Measurements from ENCODE around the gene CETN3.
"Not testable (repeated sequence)": the region's sequence is repeated elsewhere in the genome, so short reads cannot be mapped to it uniquely, and the experiment has no call there.

CETN3 gene

GRCh38 chr5:90384389-90384788 lies 25.2 kb downstream of the CETN3 start:
- no peak for TF ChIP-seq CTCF (IDR thresholded peaks at IDR 0.05)
- Histone ChIP-seq H3K27me3 (no peaks in the 10 kb centered on the region), H3K4me1 (no peaks in the 10 kb centered on the region), H3K27ac (no peak overlapping the region), H3K36me3 (no peaks in the 10 kb centered on the region), H3K9me3 (no peaks in the 10 kb centered on the region), H3K4me3 (no peak overlapping the region)
- no peak for DNase-seq
- intact Hi-C loops (cut with DNase I; ENCODE audit: low total_unique reads), result loop anchor here (10.0 kb wide), 1 partner anchor 1660 kb away; no protein-coding TSS in a partner anchor

GRCh38 chr5:90383903-90384302 lies 25.7 kb downstream of the CETN3 start:
- no peaks in the 10 kb centered on the region for H3K9me3 ChIP-seq
- intact Hi-C loops (cut with DNase I; ENCODE audit: low total_unique reads), result loop anchor here (10.0 kb wide), 1 partner anchor 1659 kb away; no protein-coding TSS in a partner anchor
- DNase-seq, result no peak
- TF ChIP-seq CTCF (IDR thresholded peaks at IDR 0.05), result no peak
- no peaks in the 10 kb centered on the region for H3K36me3 ChIP-seq
- no peaks in the 10 kb centered on the region for H3K27me3 ChIP-seq
- H3K4me1 ChIP-seq, result no peaks in the 10 kb centered on the region
- H3K4me3 ChIP-seq, result no peak overlapping the region
- H3K27ac ChIP-seq, result no peak overlapping the region

GRCh38 chr5:90381213-90381929 lies 28.2 kb downstream of the CETN3 start:
- intact Hi-C loops (cut with DNase I; ENCODE audit: low total_unique reads), result loop anchor here (10.0 kb wide), 1 partner anchor 1657 kb away; no protein-coding TSS in a partner anchor
- no peak for DNase-seq

GRCh38 chr5:90379652-90380051 lies 29.9 kb downstream of the CETN3 start:
- Histone ChIP-seq H3K4me1 (no peaks in the 10 kb centered on the region), H3K9me3 (no peaks in the 10 kb centered on the region), H3K36me3 (no peaks in the 10 kb centered on the region), H3K27ac (no peak overlapping the region), H3K4me3 (no peak overlapping the region), H3K27me3 (no peaks in the 10 kb centered on the region)
- DNase-seq, result no peak
- no peak for TF ChIP-seq CTCF (IDR thresholded peaks at IDR 0.05)
- intact Hi-C loops (cut with DNase I; ENCODE audit: low total_unique reads), result loop anchor here (10.0 kb wide), 1 partner anchor 1655 kb away; no protein-coding TSS in a partner anchor

More at GRCh38 chr5:90381213-90381929, 28.2 kb downstream of the CETN3 start:
- TF ChIP-seq CTCF (IDR thresholded peaks at IDR 0.05), result no peak
- Histone ChIP-seq H3K36me3 (no peaks in the 10 kb centered on the region), H3K27me3 (no peaks in the 10 kb centered on the region), H3K4me3 (no peak overlapping the region), H3K9me3 (no peaks in the 10 kb centered on the region), H3K4me1 (no peaks in the 10 kb centered on the region), H3K27ac (no peak overlapping the region)

GRCh38 chr5:90378752-90379151 lies 30.8 kb downstream of the CETN3 start:
- no peak for DNase-seq

GRCh38 chr5:90371269-90371668 lies 38.3 kb downstream of the CETN3 start:
- intact Hi-C loops (cut with DNase I; ENCODE audit: low total_unique reads); H3K4me1 ChIP-seq; H3K36me3 ChIP-seq; H3K27ac ChIP-seq; H3K4me3 ChIP-seq; H3K9me3 ChIP-seq; DNase-seq; H3K27me3 ChIP-seq: not testable (repeated sequence)

More at GRCh38 chr5:90378752-90379151, 30.8 kb downstream of the CETN3 start:
- Histone ChIP-seq H3K27me3 (no peaks in the 10 kb centered on the region), H3K36me3 (no peaks in the 10 kb centered on the region), H3K4me3 (no peak overlapping the region), H3K4me1 (no peaks in the 10 kb centered on the region), H3K9me3 (no peaks in the 10 kb centered on the region), H3K27ac (no peak overlapping the region)
- intact Hi-C loops (cut with DNase I; ENCODE audit: low total_unique reads), result no loop called here
- no peak for TF ChIP-seq CTCF (IDR thresholded peaks at IDR 0.05)
